GM23248 (cell line): ENCODE measurements around the gene PEX5L.

Source experiments
- EZH2 ChIP-seq: fragments of 200-600 bp; sonication (generic); IDR thresholded peaks from 2 replicates; pipeline ENCODE4 v1.6.1; 2018; ENCODE audit warnings: antibody characterized with exemption, mild to moderate bottlenecking; ENCODE audit not compliant: insufficient read depth, poor library complexity, severe bottlenecking
- EZH2phosphoT487 ChIP-seq: fragments of 200-600 bp; sonication (generic); IDR thresholded peaks from 2 replicates; pipeline ENCODE4 v1.6.1; 2018; ENCODE audit warnings: antibody characterized with exemption, moderate library complexity, mild to moderate bottlenecking, low read depth; ENCODE audit not compliant: insufficient read depth

GRCh38 chr3:179853176-179853575 lies 183.6 kb downstream of the PEX5L start:
- TF ChIP-seq EZH2phosphoT487 (no peak), EZH2 (no peak)
